Thoracic aorta (tissue), 2 donors: ENCODE data around the gene ADGB. TPM values are rescaled to one million over a fixed set of nuclear protein-coding genes. Genes with fewer than 3 reads are reported as not detected.

Experiments used
- ATAC-seq: fragments of 150-250 bp; one replicate; pipeline ENCODE4 v1.8.0; 2017; ENCODE audit warnings: low read depth; ENCODE audit not compliant: insufficient number of reproducible peaks, low FRiP score
- DNase-seq: peaks from one replicate; pipeline ENCODE4 v3.0.0-alpha.2; 2020; ENCODE audit warnings: low spot score
- H3K27ac ChIP-seq, 2 donors: fragments of 200-600 bp; sonication (generic); 1 replicate in 1 of 2; 2 replicates in 1 of 2; pipeline ENCODE4 v1.5.1; 2016; ENCODE audit warnings: mild to moderate bottlenecking in 2 of 2, moderate library complexity in 2 of 2
- H3K27me3 ChIP-seq: fragments of 200-600 bp; sonication (generic); replicated peaks from 2 replicates; pipeline ENCODE4 v1.6.0; 2016; ENCODE audit warnings: mild to moderate bottlenecking; ENCODE audit not compliant: insufficient read depth
- H3K36me3 ChIP-seq: fragments of 200-600 bp; sonication (generic); one replicate; pipeline ENCODE4 v1.5.1; 2016
- H3K4me1 ChIP-seq, 2 donors: fragments of 200-600 bp; sonication (generic); 1 replicate in 1 of 2; 2 replicates in 1 of 2; pipeline versions ENCODE4 v1.5.1 to v1.6.0; 2016; ENCODE audit warnings: low read depth in 2 of 2, mild to moderate bottlenecking in 1 of 2; ENCODE audit not compliant: control insufficient read depth in 1 of 2
- H3K4me3 ChIP-seq: fragments of 200-600 bp; sonication (generic); 2 replicates; pipeline ENCODE4 v1.5.1; 2016; ENCODE audit warnings: mild to moderate bottlenecking
- H3K9me3 ChIP-seq: fragments of 200-600 bp; sonication (generic); 2 replicates; pipeline ENCODE4 v1.5.1; 2016
- CTCF ChIP-seq: fragments of 200-600 bp; sonication (generic); IDR thresholded peaks from one replicate; pipeline ENCODE4 v1.5.1; 2019; ENCODE audit warnings: antibody characterized with exemption
- total RNA-seq, 2 donors: library from RNA; depleted of rRNA; stranded (reverse); fragments of >200 nt; gene quantifications; one replicate each; pipeline versions ENCODE4 v1.1.0 to v1.2.3, GENCODE V29; 2016

Gene ADGB
- total RNA-seq, 2 donors from 2014 or later = not detected

GRCh38 chr6:146650799-146651481 is 52.2 kb downstream of the ADGB start:
- Histone ChIP-seq H3K4me3 (no peak overlapping the region), H3K36me3 (no peaks in the 10 kb centered on the region), H3K9me3 (no peaks in the 10 kb centered on the region), H3K27me3 (no peaks in the 10 kb centered on the region), H3K4me1 (no peaks in the 10 kb centered on the region), H3K27ac (no peak overlapping the region)
- no peak for ATAC-seq
- TF ChIP-seq CTCF = no peak
- DNase-seq = no peak

- H3K9me3 ChIP-seq = no peaks in the 10 kb centered on the region
Observed at GRCh38 chr6:146651482-146651863, 52.7 kb downstream of the ADGB start.

GRCh38 chr6:146657432-146657831 is 58.7 kb downstream of the ADGB start:
- DNase-seq = no peak
- H3K36me3 ChIP-seq = no peaks in the 10 kb centered on the region
- H3K4me1 ChIP-seq = no peaks in the 10 kb centered on the region
- H3K27ac ChIP-seq = no peak overlapping the region
- no peak for TF ChIP-seq CTCF
- no peaks in the 10 kb centered on the region for H3K27me3 ChIP-seq
- H3K9me3 ChIP-seq = no peaks in the 10 kb centered on the region
- ATAC-seq = no peak
- H3K4me3 ChIP-seq = no peak overlapping the region

More at GRCh38 chr6:146651482-146651863, 52.7 kb downstream of the ADGB start:
- Histone ChIP-seq H3K27ac (no peak overlapping the region), H3K36me3 (no peaks in the 10 kb centered on the region), H3K4me3 (no peak overlapping the region), H3K4me1 (no peaks in the 10 kb centered on the region), H3K27me3 (no peaks in the 10 kb centered on the region)
- DNase-seq = no peak
- no peak for ATAC-seq
- TF ChIP-seq CTCF = no peak

GRCh38 chr6:146664871-146665360 is 66.1 kb downstream of the ADGB start:
- Histone ChIP-seq H3K27me3 (no peaks in the 10 kb centered on the region), H3K27ac (no peak overlapping the region), H3K4me3 (no peak overlapping the region), H3K4me1 (no peaks in the 10 kb centered on the region), H3K36me3 (no peaks in the 10 kb centered on the region), H3K9me3 (no peaks in the 10 kb centered on the region)
- ATAC-seq = no peak
- no peak for TF ChIP-seq CTCF
- DNase-seq = no peak

- no peak for TF ChIP-seq CTCF
- no peak for ATAC-seq
Observed at GRCh38 chr6:146666909-146667308, 68.1 kb downstream of the ADGB start.

More at GRCh38 chr6:146666909-146667308, 68.1 kb downstream of the ADGB start:
- H3K4me1 ChIP-seq = no peaks in the 10 kb centered on the region
- no peaks in the 10 kb centered on the region for H3K9me3 ChIP-seq
- no peak overlapping the region for H3K4me3 ChIP-seq
- no peak for DNase-seq
- no peaks in the 10 kb centered on the region for H3K27me3 ChIP-seq
- H3K27ac ChIP-seq = no peak overlapping the region
- H3K36me3 ChIP-seq = no peaks in the 10 kb centered on the region
